ENCODE data around the gene NEU2. TPM values are rescaled to one million over a fixed set of nuclear protein-coding genes. Genes with fewer than 3 reads are reported as not detected.
"Not testable (repeated sequence)": the region's sequence is repeated elsewhere in the genome, so short reads cannot be mapped to it uniquely, and the experiment has no call there.

Gene NEU2
- polyA plus RNA-seq, 1 experiment, result not detected

DNA sequence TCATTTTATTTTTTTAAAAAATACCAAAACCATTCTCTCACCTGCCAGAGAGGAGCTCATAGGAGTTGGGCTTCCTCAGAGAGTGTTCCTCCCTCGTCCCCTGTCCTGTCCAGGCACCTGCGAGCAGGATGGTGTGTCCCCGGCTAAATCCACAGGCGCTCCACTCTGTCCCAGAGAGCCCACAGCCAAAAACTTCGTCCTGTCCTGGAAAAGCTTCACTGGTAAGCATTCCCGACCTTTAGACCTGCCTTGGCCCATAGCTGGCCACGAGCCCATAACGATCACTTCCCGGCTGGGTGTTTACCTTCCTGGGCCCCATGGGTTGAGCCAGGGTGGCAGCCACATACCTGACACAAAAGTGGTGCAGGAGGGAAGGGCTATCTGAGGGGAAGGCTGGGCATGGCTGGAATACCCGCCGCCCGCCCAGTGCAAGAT lies 19.4 kb upstream of the NEU2 start, which contains the start of gene NGEF:
NGEF (minus strand) TSS at position 230 of the 435 bp plus-strand sequence. CDS start 38,366 bp downstream, outside the sequence.
- CTCF ChIA-PET, result no interaction called here
- POLR2A ChIA-PET, result interaction anchor here (0.7 kb wide), 1 partner anchor 126 kb away, joined by 3 read pairs; no protein-coding TSS in a partner anchor
- DNase-seq (ENCODE audit: low read depth, low spot score), result no peak

DNA sequence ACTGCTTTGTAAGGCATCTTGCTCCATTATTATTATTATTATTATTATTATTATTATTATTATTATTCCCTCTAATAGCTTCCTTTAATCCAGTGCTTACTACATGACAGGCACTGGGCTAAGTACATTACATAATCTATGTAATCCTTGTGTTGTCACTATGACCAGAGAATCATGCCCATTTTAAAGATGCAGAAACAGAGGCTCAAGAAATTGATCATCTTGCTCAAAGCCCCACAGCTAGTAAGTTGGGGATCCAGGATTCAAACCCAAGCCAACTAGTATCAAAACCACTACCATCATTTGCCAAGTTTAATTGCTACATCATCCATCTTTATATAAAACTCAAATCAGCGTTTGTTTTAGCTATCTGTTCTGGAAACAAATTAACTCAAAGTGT lies 18.8 kb upstream of the NEU2 start:
- no peak overlapping the region for H3K4me3 ChIP-seq (ENCODE audit: low read depth, low read length)
- TF ChIP-seq, protein P1, sequence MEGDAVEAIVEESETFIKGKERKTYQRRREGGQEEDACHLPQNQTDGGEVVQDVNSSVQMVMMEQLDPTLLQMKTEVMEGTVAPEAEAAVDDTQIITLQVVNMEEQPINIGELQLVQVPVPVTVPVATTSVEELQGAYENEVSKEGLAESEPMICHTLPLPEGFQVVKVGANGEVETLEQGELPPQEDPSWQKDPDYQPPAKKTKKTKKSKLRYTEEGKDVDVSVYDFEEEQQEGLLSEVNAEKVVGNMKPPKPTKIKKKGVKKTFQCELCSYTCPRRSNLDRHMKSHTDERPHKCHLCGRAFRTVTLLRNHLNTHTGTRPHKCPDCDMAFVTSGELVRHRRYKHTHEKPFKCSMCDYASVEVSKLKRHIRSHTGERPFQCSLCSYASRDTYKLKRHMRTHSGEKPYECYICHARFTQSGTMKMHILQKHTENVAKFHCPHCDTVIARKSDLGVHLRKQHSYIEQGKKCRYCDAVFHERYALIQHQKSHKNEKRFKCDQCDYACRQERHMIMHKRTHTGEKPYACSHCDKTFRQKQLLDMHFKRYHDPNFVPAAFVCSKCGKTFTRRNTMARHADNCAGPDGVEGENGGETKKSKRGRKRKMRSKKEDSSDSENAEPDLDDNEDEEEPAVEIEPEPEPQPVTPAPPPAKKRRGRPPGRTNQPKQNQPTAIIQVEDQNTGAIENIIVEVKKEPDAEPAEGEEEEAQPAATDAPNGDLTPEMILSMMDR (IDR thresholded peaks at IDR 0.05; ENCODE audit: low read depth, low read length), result no peak
- no peak for DNase-seq (ENCODE audit: low read depth, low spot score)
- no peak overlapping the region for H3K27ac ChIP-seq (ENCODE audit: low read depth, low read length)
- no peaks in the 10 kb centered on the region for H3K9me3 ChIP-seq (ENCODE audit: control insufficient read depth, insufficient read depth, low read length)
- ChIA-PET POLR2A (interaction anchor here (0.7 kb wide), 1 partner anchor 127 kb away, joined by 3 read pairs; no protein-coding TSS in a partner anchor), CTCF (no interaction called here)
- peaks cover 5% of the 10 kb centered on the region for H3K27me3 ChIP-seq (ENCODE audit: control insufficient read depth, insufficient read depth, low read length)

More for the DNA sequence above, 19.4 kb upstream of the NEU2 start, which contains the start of gene NGEF:
- TF ChIP-seq, protein P1 (IDR thresholded peaks at IDR 0.05; ENCODE audit: low read depth, low read length), result no peak
- Histone ChIP-seq H3K27me3 (ENCODE audit: control insufficient read depth, insufficient read depth, low read length) (peaks cover 10% of the 10 kb centered on the region), H3K4me3 (ENCODE audit: low read depth, low read length) (no peak within 1 kb of the TSS), H3K27ac (ENCODE audit: low read depth, low read length) (no peak within 1 kb of the TSS), H3K9me3 (ENCODE audit: control insufficient read depth, insufficient read depth, low read length) (no peaks in the 10 kb centered on the region)

DNA sequence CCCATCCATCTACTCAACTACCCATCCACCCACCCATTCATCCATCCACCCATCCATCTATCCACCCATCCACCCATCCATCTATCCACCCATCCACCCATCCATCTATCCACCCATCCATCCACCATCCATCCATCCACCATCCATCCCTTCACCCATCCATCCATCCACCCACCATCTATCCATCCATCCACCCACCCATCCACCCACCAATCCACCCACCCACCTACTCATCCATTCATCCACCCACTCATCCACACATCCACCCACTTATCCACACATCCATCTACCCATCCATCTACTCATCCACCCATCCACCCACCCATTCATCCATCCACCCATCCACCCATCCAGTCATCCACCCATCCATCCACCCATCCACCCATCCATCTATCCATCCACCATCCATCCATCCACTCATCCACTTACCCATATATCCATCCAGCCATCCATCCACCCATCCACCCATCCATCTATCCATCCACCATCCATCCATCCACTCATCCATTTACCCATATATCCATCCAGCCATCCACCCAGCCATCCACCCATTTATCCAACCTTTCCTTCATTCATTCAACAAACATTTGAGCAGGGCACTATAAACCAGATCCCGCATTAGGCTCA lies 17.3 kb upstream of the NEU2 start:
- Histone ChIP-seq H3K27ac (ENCODE audit: low read depth, low read length) (no peak overlapping the region), H3K9me3 (ENCODE audit: control insufficient read depth, insufficient read depth, low read length) (no peaks in the 10 kb centered on the region), H3K27me3 (ENCODE audit: control insufficient read depth, insufficient read depth, low read length) (peaks cover 5% of the 10 kb centered on the region), H3K4me3 (ENCODE audit: low read depth, low read length) (no peak overlapping the region)
- POLR2A ChIA-PET, result no interaction called here
- no peak for DNase-seq (ENCODE audit: low read depth, low spot score)
- TF ChIP-seq, protein P1 (IDR thresholded peaks at IDR 0.05; ENCODE audit: low read depth, low read length), result no peak
- CTCF ChIA-PET, result no interaction called here

DNA sequence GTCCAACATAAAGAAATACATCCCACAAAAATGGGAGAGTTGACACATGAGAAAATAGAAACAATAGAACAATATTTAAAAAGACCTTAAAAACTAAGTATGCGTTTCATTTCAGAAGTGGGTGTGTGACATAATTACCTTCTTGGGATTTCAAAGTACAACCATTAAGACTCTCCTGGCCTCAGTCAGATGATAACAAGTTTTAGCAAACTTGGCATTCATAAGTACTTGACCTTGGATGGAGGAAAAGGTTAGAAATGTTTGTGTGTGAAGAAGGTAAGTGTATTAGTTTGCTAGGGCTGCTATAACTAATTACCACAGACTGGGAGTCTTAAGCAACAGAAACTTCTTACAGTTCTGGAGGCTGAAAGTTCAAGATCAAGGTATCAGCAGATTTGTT lies 14.5 kb upstream of the NEU2 start:
- TF ChIP-seq, protein P1 (IDR thresholded peaks at IDR 0.05; ENCODE audit: low read depth, low read length), result no peak
- Histone ChIP-seq H3K9me3 (ENCODE audit: control insufficient read depth, insufficient read depth, low read length) (no peaks in the 10 kb centered on the region), H3K27me3 (ENCODE audit: control insufficient read depth, insufficient read depth, low read length) (peaks cover 5% of the 10 kb centered on the region), H3K4me3 (ENCODE audit: low read depth, low read length) (no peak overlapping the region), H3K27ac (ENCODE audit: low read depth, low read length) (no peak overlapping the region)
- no peak for DNase-seq (ENCODE audit: low read depth, low spot score)
- ChIA-PET POLR2A (no interaction called here), CTCF (interaction anchor here (1.5 kb wide), 1 partner anchor 11 kb away, joined by 4 read pairs; no protein-coding TSS in a partner anchor)

DNA sequence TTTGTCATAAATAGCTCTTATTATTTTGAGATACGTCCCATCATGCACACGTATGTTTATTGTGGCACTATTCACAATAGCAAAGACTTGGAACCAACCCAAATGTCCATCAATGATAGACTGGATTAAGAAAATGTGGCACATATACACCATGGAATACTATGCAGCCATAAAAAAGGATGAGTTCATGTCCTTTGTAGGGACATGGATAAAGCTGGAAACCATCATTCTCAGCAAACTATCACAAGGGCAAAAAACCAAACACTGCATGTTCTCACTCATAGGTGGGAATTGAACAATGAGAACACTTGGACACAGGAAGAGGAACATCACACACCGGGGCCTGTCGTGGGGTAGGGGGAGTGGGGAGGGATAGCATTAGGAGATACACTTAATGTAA lies 12.9 kb upstream of the NEU2 start:
- CTCF ChIA-PET; DNase-seq (ENCODE audit: low read depth, low spot score); H3K27ac ChIP-seq (ENCODE audit: low read depth, low read length); H3K4me3 ChIP-seq (ENCODE audit: low read depth, low read length); H3K9me3 ChIP-seq (ENCODE audit: control insufficient read depth, insufficient read depth, low read length); H3K27me3 ChIP-seq (ENCODE audit: control insufficient read depth, insufficient read depth, low read length); POLR2A ChIA-PET: not testable (repeated sequence)
